ENCODE measurements around the gene CEP85L. TPM values are rescaled to one million over a fixed set of nuclear protein-coding genes. Genes with fewer than 3 reads are reported as not detected.

The CEP85L gene
- total RNA-seq, 2 donors from 2014 or later = 4.5 to 6.8 TPM

GRCh38 chr6:118589649-118590365, 61.6 kb downstream of the CEP85L start:
- H3K4me3 ChIP-seq = no peak overlapping the region
- TF ChIP-seq CTCF (IDR thresholded peaks at IDR 0.05) = no peak
- no peaks in the 10 kb centered on the region for H3K9me3 ChIP-seq
- DNase-seq (ENCODE audit: low spot score) = no peak
- no peak overlapping the region for H3K27ac ChIP-seq
- no peaks in the 10 kb centered on the region for H3K27me3 ChIP-seq
- H3K36me3 ChIP-seq = no peaks in the 10 kb centered on the region
- peaks cover 0 to 34% of the 10 kb centered on the region in 2 donors for H3K4me1 ChIP-seq

- no peak for TF ChIP-seq CTCF (IDR thresholded peaks at IDR 0.05)
- Histone ChIP-seq H3K4me1 (peaks cover 0 to 34% of the 10 kb centered on the region in 2 donors), H3K36me3 (no peaks in the 10 kb centered on the region), H3K27me3 (no peaks in the 10 kb centered on the region), H3K9me3 (no peaks in the 10 kb centered on the region), H3K27ac (no peak overlapping the region), H3K4me3 (no peak overlapping the region)
- no peak for DNase-seq (ENCODE audit: low spot score)
Observed at GRCh38 chr6:118589186-118589585, 62.2 kb downstream of the CEP85L start.

GRCh38 chr6:118588626-118589025, 62.8 kb downstream of the CEP85L start:
- Histone ChIP-seq H3K27ac (no peak overlapping the region), H3K4me1 (peaks cover 0 to 34% of the 10 kb centered on the region in 2 donors), H3K4me3 (no peak overlapping the region), H3K36me3 (no peaks in the 10 kb centered on the region), H3K27me3 (no peaks in the 10 kb centered on the region), H3K9me3 (no peaks in the 10 kb centered on the region)
- TF ChIP-seq CTCF (IDR thresholded peaks at IDR 0.05) = no peak
- no peak for DNase-seq (ENCODE audit: low spot score)

GRCh38 chr6:118586746-118587485, 64.5 kb downstream of the CEP85L start:
- H3K4me3 ChIP-seq = no peak overlapping the region
- no peaks in the 10 kb centered on the region for H3K36me3 ChIP-seq
- no peak for TF ChIP-seq CTCF (IDR thresholded peaks at IDR 0.05)
- no peaks in the 10 kb centered on the region for H3K9me3 ChIP-seq
- no peaks in the 10 kb centered on the region for H3K27me3 ChIP-seq
- no peak for DNase-seq (ENCODE audit: low spot score)
- H3K27ac ChIP-seq = no peak overlapping the region
- H3K4me1 ChIP-seq = peaks cover 0 to 37% of the 10 kb centered on the region in 2 donors

- no peaks in the 10 kb centered on the region for H3K27me3 ChIP-seq
- no peak for DNase-seq (ENCODE audit: low spot score)
- peaks cover 0 to 32% of the 10 kb centered on the region in 2 donors for H3K4me1 ChIP-seq
- no peak overlapping the region for H3K27ac ChIP-seq
- TF ChIP-seq CTCF (IDR thresholded peaks at IDR 0.05) = no peak
- H3K4me3 ChIP-seq = no peak overlapping the region
- H3K36me3 ChIP-seq = no peaks in the 10 kb centered on the region
- H3K9me3 ChIP-seq = no peaks in the 10 kb centered on the region
Observed at GRCh38 chr6:118584911-118585310, 66.5 kb downstream of the CEP85L start.
